C4-2B (cell line): ENCODE results near the gene BTBD8.

ENCODE experiments used
- ZFX ChIP-seq: fragments of 450-650 bp; IDR thresholded peaks from 2 replicates; pipeline ENCODE4 v1.6.1; 2017
- TF ChIP-seq, protein P1 (sequence below): fragments of 450-650 bp; conservative IDR thresholded peaks from 2 replicates; pipeline ENCODE4 v1.5.1; 2017; ENCODE audit warnings: mild to moderate bottlenecking

DNA sequence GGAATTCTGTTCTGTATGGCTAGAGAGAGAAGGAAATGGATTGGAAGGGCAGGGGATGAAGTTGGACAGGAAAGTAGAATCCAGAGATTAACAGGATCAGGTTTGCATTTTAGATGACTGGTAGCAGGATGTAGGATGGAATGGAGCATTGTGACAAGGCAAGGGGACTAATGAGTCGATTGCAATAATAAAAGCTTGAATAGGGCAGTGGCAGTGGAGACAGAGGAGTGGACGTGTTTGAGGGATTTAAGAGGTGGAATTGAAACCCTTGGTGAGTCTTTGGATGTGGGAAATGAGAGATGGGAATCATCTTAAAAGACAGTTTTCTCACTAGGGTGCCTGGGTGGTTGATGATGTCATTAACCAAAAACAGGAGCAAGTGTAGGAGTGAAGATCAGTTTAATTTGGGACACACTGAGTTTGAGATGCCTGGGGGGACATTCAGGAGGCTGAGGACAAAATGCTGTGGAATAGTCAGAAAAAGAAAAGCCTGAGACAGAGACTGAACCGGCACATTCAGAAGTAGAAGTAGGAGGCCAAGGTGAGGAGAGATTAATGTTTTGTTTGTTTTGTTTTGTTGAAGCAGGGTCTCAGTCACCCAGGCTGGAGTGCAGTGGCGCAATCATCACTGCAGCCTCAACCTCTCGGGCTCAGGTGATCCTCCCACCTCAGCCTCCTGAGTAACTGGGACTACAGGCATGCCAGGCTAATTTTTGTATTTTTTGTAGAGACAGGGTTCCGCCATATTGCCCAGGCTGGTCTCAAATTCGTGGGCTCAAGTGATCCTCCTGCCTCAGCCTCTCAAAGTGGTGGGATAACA lies 108.5 kb downstream of the BTBD8 start:
- TF ChIP-seq, protein P1, sequence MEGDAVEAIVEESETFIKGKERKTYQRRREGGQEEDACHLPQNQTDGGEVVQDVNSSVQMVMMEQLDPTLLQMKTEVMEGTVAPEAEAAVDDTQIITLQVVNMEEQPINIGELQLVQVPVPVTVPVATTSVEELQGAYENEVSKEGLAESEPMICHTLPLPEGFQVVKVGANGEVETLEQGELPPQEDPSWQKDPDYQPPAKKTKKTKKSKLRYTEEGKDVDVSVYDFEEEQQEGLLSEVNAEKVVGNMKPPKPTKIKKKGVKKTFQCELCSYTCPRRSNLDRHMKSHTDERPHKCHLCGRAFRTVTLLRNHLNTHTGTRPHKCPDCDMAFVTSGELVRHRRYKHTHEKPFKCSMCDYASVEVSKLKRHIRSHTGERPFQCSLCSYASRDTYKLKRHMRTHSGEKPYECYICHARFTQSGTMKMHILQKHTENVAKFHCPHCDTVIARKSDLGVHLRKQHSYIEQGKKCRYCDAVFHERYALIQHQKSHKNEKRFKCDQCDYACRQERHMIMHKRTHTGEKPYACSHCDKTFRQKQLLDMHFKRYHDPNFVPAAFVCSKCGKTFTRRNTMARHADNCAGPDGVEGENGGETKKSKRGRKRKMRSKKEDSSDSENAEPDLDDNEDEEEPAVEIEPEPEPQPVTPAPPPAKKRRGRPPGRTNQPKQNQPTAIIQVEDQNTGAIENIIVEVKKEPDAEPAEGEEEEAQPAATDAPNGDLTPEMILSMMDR = no peak
- no peak for TF ChIP-seq ZFX
